GM18858 (cell line): Measurements from ENCODE around the gene CTNND2.

Experiments used
- ATAC-seq: cut with Tn5 transposase; IDR thresholded peaks from one replicate; pipeline ENCODE4 v1.9.1; 2021; ENCODE audit not compliant: unreplicated experiment

Gene CTNND2

DNA sequence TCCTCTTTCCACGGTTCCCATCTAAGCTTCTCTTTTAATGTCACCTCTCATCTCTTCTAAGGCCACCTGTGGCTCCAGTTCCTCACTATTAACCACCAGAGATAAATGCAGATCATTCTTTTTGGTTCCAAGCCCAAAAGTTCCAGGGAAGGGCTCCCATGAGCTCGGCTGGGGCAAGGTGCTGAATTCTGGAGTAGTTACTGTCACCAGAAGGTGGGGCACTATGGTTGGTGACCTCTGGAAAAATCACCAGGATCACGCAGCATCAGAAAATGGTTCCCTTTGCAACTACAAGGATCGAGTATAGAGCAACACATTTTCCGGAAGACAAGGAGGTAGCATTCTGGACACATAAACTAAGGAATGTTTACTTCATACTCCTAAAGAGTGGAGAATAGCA, 614.5 kb downstream of the CTNND2 start:
- no peak for ATAC-seq

- no peak for ATAC-seq
These were observed 615.0 kb downstream of the CTNND2 start for GRCh38 chr5:11289208-11289607.

DNA sequence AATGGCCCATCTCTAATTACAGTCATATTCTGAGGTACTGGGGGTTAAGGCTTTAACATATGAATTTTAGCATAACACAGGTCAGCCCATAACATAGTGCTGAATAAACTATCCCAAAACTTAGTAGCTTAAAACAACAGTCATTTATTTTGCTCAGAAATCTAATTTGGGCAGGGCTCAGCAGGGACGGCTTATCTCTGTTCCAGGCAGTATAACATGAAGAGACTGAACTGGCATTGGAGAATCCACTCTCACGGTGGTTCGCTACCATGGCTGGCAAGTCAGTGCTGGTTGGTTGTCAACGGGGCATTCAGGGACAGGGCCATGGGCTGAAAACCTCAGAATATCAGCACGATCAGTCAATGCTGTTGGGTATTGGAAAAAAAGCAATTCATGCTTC, 622.4 kb downstream of the CTNND2 start:
- no peak for ATAC-seq

DNA sequence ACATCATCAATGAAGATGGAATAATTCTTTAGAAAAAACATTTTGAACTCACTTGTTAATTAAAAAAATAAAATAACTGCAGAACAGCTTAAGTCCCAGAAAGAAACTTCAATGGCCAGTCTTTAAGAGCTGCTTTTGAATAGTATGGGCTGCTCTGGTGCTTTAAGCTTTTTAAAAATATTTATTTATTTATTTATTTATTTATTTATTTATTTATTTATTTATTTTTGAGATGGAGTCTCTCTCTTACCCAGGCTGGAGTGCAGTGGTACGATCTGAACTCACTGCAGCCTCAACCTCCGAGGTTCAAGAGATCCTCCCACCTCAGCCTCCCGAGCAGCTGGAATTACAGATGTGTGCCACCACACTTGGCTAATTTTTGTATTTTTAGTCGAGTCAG, 626.9 kb downstream of the CTNND2 start:
- no peak for ATAC-seq

- no peak for ATAC-seq
These were observed 630.9 kb downstream of the CTNND2 start for GRCh38 chr5:11273180-11273903.

DNA sequence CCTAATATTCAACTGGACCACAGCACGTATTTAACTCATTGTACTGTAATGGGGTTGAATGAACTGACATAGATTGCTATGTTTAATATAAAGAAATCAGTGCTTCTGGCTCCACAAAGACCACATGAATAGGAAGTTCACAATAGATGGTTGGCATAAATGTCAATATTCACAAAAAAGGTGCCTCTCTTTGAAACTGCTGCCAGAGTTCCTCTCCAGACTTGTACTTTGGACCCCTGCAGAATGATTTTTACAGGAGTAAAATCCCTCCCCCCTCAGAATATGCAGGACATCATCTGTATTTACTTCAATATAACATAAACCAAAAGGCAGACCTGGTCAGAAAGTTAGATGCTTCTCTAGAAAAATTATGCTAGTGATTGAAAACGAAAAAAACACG, 634.7 kb downstream of the CTNND2 start:
- ATAC-seq = no peak

GRCh38 chr5:11268891-11269290, 635.4 kb downstream of the CTNND2 start:
- no peak for ATAC-seq

- ATAC-seq = no peak
These were observed 637.9 kb downstream of the CTNND2 start for GRCh38 chr5:11266331-11266730.

- ATAC-seq = no peak
These were observed 643.0 kb downstream of the CTNND2 start for GRCh38 chr5:11261241-11261640.

DNA sequence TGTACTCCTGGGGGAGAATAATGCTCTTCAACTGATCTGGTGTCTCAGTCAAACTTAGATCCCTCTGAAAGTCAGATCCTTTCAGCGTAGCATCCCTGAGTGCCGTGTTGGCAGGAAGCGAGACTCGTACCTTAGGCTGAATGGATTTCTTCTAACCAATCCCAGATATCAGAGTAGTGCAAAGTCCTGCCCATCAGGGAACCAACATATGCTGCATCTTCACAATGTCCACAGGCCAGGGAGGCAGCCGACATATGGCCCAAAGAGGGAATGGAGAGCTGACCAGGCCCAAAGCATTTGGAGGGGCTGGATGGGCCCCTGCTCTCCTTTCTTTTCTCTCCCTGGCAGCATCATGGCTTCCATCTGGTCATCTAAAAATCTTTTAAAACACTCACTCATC, 646.2 kb downstream of the CTNND2 start:
- no peak for ATAC-seq

GRCh38 chr5:11252523-11252922, 651.7 kb downstream of the CTNND2 start:
- ATAC-seq = no peak

GRCh38 chr5:11252075-11252474, 652.2 kb downstream of the CTNND2 start:
- no peak for ATAC-seq

GRCh38 chr5:11251247-11251646, 653.0 kb downstream of the CTNND2 start:
- no peak for ATAC-seq

DNA sequence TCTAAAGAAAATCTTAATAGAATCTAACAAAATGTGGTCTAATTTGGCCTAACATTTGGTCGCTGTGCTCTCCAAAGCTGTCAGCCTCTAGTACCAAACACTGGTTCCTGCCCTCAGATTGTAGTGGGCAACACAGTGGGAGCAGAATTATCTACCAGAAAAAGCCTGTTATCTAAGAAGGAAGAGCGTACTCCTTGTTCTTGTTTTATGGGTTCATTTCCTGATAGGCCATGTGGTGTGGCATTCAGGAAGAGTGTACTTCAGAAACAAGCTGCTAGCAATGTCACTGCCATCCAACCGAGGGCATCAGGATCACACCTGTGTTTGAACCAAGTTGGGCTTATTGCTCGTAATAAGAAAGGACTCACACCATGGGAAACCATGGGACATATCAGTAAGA, 655.3 kb downstream of the CTNND2 start:
- ATAC-seq = no peak

DNA sequence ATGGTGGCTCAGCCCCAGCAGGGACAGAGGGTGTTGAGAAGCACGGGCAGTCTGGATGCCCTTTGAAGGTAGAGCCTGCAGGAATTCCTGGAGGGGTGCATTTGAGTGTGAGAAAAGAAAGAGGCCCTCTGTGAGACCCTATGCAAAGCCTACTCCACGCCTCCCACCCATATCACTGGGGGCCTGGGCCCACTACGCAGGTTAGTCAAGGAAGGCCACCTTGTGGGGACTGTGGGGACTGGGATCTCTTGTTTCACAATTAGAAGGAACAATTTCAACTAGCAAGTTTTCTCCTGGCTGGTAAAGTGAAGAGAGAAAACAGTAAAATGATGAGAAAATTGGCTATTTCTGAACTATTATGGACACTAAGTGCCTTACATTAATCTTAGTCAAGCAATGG, 657.0 kb downstream of the CTNND2 start:
- ATAC-seq = no peak

DNA sequence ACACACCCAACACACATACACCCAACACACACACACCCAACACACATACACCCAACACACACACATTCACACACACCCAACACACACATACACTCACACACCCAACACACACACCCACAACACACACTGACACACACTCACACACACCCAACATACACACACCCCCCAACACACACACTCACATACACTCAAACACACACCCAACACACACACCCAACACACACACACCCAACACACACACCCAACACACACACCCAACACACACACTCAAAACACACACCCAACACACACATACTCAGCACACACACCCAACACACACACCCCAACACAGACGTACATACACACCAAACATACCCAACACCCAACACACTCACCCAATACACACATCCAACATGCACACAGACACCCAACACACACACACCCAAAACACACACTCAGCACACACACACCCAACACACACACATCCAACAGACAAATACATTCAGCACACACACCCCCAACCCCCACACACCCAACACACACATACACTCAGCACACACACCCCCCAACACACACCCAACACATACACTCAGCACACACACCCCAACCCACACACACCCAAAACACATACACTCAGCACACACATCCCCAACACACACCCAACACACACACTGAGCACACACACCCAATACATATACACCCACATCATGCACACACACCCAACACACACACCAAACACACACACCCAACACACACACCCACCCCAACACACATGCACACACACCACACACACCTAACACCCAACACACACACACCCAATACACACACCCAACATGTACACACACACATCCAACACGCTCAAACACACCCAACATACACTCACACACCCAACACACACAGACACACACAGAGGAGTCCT, 663.7 kb downstream of the CTNND2 start:
- ATAC-seq = no peak

GRCh38 chr5:11239261-11240015, 664.8 kb downstream of the CTNND2 start:
- ATAC-seq = no peak

DNA sequence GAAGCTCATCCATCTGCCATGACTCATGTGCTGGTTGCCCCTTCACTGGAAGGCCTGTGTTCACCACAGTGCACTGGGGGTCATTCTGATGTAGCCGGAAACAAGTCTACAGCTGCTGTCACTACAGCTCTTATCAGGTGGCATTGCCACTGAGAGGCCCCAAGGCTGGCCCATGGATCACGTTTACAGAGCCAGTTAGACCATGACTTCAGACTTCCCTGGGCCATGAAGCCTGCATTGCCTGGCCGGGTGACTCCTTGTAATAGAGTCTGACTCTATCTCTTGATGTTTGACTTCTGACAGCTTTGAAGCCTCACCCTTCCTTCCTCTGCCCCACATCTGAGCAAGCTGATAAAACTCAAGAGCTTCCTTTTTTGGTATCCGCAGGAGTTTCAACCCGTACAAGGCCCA, 669.7 kb downstream of the CTNND2 start:
- no peak for ATAC-seq

DNA sequence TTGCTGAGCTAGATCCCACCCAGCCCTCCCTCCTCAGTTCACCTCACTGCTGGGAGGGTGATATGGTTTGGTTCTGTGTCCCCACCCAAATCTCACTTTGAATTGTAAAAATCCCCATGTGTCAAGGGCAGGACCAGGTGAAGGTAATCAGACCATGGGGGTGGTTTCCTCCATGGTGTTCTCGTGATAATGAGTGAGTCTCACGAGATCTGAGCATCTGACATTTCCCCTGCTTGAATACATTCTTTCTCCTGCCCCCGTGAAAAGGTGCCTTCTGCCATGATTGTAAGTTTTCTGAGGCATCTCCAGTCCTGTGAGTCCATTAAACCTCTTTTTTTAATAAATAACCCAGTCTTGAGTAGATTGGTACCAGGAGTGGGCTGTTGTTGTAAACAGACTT, 673.4 kb downstream of the CTNND2 start:
- no peak for ATAC-seq

- ATAC-seq = no peak
These were observed 677.2 kb downstream of the CTNND2 start for GRCh38 chr5:11227064-11227463.

GRCh38 chr5:11224436-11225187, 679.6 kb downstream of the CTNND2 start:
- no peak for ATAC-seq
